Activated CD8-positive, alpha-beta memory T cell treated with anti-CD3 and anti-CD28 coated beads, Interleukin-2, amount 50 U/mL, for 1 hour (primary cell): Measurements from ENCODE around the gene SRD5A3.

ENCODE experiments used
- DNase-seq: peaks from one replicate; pipeline ENCODE4 v3.0.0-alpha.2; 2020; ENCODE audit errors: extremely low read depth

SRD5A3 gene

GRCh38 chr4:55376698-55377097 is 30.7 kb downstream of the SRD5A3 start:
- DNase-seq: no peak

- no peak for DNase-seq
These were observed 32.8 kb downstream of the SRD5A3 start for GRCh38 chr4:55378617-55379467.

- no peak for DNase-seq
These were observed 34.5 kb downstream of the SRD5A3 start for GRCh38 chr4:55380576-55380975.

GRCh38 chr4:55381502-55381901 is 35.5 kb downstream of the SRD5A3 start:
- DNase-seq: no peak

DNA sequence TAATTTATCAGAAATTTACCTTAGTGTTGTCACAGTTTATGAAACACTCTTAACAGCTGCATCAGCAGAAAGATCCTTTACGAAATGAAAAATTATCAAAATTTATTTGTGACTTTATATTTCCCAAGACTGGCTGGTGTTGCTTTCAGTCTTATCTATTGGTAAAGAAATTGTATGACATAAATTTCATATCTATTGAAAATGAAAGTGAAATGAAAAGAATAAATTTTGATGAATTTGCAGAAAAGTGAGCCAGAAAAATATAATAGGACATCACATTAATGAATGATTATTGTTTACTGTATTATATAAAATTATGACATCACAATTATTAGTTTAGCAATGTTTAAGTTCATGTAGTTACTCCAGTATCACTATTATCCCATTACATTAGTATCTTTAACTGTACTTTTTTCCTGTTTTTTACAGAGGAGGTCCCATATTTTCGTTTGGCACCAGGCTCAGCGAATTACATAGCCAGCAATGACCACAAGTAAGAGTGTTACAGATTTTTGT is 36.5 kb downstream of the SRD5A3 start:
- no peak for DNase-seq

- DNase-seq: no peak
These were observed 39.2 kb downstream of the SRD5A3 start for GRCh38 chr4:55385201-55385649.

GRCh38 chr4:55386073-55386472 is 40.0 kb downstream of the SRD5A3 start:
- no peak for DNase-seq

DNA sequence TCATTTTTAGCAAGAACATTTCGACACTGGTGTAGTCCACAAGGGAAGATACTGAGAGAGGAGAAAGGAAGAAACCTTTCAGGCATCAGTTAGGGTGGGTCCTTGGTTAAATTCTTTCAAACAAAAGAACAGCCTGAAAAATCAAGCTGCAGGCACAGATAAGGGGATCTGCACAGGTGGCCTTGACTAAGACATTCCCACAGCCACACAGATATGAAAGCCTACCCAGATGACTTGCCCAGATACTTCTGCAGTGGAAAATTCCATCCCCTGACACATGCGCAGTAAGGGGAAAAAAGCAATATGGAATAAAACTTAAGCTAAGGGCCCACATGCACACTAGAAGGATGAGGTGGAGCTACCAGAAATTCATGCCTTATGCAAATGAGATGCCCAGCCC is 40.8 kb downstream of the SRD5A3 start:
- DNase-seq: no peak

- no peak for DNase-seq
These were observed 47.6 kb downstream of the SRD5A3 start for GRCh38 chr4:55393461-55394320.

DNA sequence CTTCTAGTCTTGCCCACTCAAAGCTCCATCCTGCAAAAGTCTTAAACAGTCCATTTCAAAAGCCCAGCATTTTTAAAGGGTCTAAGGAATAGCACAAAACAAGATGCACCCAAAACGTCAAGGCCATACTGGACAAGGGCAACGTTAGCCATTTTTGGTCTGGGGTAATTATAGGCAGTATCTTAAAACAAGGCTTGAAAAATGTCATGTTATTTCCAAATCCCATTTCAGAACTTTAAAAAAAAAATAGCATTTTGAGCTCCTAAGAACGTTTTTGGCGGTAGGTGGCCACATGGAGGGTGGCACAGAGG is 49.1 kb downstream of the SRD5A3 start:
- no peak for DNase-seq

- peak; percentile 55 for DNase-seq
These were observed 49.7 kb downstream of the SRD5A3 start, which contains the start of gene TMEM165 for GRCh38 chr4:55395529-55396307. Gene TMEM165 (plus strand): TSS chr4:55395957. CDS start chr4:55396190, 233 bp downstream.

DNA sequence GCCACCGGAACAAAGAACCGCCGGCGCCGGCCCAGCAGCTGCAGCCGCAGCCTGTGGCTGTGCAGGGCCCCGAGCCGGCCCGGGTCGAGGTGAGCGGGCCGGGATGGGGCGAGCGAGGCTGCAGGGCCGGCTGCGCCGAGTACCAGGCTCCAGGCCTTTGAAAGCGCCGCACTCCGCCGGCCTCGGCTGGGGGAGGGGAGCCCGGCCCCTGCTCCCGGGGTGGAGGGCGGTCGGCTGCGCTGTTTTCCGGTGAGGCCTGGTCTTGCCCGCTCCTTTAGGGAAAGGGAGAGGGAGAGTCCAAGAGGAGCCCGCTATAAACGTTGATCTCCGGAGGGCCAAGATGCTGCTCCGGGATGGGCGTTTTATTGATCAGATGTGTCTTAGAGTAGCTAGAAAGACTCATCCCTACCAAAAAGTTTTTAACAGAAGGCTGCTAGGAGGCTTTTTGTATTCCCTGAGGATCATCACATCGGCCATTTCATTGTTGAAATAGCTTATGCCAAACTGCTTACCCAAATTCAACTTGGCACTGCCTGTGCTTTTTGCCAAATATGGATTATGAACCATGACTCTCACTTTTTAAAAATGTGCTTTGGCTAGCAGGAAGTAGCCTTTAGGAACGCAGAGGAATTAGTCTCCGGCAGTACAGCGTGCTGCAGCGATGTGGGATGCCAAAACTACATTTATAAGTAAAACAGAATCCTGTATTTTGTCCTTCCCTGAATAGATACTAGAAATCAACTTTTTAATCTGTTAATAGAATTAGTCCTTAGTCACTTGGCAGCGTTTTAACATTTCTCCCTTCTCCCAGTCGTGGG is 50.5 kb downstream of the SRD5A3 start:
- no peak for DNase-seq

DNA sequence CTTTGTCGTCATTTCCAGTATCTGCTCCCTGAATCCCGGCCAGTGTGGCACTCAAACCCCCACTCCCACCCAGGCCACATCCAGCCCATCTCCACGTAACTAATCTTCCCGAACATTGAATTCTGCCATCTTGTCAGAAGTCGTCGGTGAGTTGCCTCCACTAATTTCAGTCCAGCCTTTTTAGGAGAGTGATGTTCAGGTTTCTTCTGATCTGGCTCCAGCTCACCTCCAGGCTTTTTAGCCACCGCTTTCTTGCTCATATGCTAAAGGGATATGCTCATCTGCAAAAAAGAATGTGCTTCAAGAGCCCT is 51.0 kb downstream of the SRD5A3 start:
- DNase-seq: no peak

GRCh38 chr4:55397520-55398321 is 51.7 kb downstream of the SRD5A3 start:
- DNase-seq: no peak

- DNase-seq: no peak
These were observed 52.4 kb downstream of the SRD5A3 start for GRCh38 chr4:55398461-55398860.

- DNase-seq: no peak
These were observed 52.9 kb downstream of the SRD5A3 start for GRCh38 chr4:55398966-55399365.

DNA sequence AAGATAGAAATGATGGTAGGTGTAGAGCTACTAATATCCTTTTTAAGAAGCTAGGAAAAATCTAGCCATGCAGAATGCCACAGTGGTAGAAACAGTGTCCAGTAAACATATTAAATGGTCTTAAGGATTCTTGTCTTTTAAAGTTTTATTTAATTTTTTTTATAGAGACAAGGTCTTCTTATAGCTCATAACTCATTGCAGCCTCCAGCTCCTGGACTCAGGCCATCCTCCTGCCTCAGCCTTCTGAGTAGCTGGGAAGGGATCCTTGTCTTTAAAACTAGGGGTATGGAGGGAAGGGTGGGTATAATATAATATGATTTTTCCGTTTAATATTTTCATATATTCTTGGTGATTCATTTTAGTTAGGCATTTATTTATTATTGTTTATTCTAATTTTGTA is 53.5 kb downstream of the SRD5A3 start:
- no peak for DNase-seq

- DNase-seq: no peak
These were observed 59.0 kb downstream of the SRD5A3 start for GRCh38 chr4:55405073-55405472.

- no peak for DNase-seq
These were observed 60.5 kb downstream of the SRD5A3 start for GRCh38 chr4:55406545-55406944.

GRCh38 chr4:55407119-55407518 is 61.1 kb downstream of the SRD5A3 start:
- DNase-seq: no peak
